K562 (cell line): ENCODE measurements around the gene EDEM1. TPM values are rescaled to one million over a fixed set of nuclear protein-coding genes. Genes with fewer than 3 reads are reported as not detected.

Experiments used
- CTBP1 ChIP-seq: fragments of 450-650 bp; IDR thresholded peaks from 2 replicates; pipeline ENCODE4 v1.6.1; 2016; ENCODE audit warnings: borderline replicate concordance
- E4F1 ChIP-seq: fragments of 250-450 bp; sonication (Bioruptor Pico); IDR thresholded peaks from 2 replicates; pipeline ENCODE4 v1.5.0; 2021; ENCODE audit warnings: mild to moderate bottlenecking, borderline replicate concordance
- ERF ChIP-seq: fragments of 450-650 bp; formaldehyde crosslinking; IDR thresholded peaks from 2 replicates; pipeline ENCODE4 v1.4.0; 2020; ENCODE audit warnings: mild to moderate bottlenecking, mixed read lengths
- GTF2E2 ChIP-seq: fragments of 200-800 bp; sonication (Bioruptor generic); IDR thresholded peaks from 2 replicates; pipeline ENCODE4 v1.6.1; 2016; ENCODE audit warnings: missing genetic modification characterization, missing compliant biosample characterization
- GTF2F1 ChIP-seq: IDR thresholded peaks from 2 replicates; pipeline ENCODE4 v1.6.1; 2011; ENCODE audit warnings: low read depth, low read length, improper control_type of control experiment
- HBP1 ChIP-seq: fragments of 450-650 bp; formaldehyde crosslinking; IDR thresholded peaks from 2 replicates; pipeline ENCODE4 v1.4.0; 2022; ENCODE audit warnings: missing genetic modification characterization
- HNRNPH1 ChIP-seq: fragments of 200-400 bp; formaldehyde crosslinking; optimal IDR thresholded peaks from 2 replicates; pipeline ENCODE3; 2017; ENCODE audit warnings: low read depth, mild to moderate bottlenecking, low read length, moderate library complexity
- KAT7 ChIP-seq: sonication (generic); formaldehyde crosslinking; IDR thresholded peaks from 2 replicates; pipeline ENCODE4 v1.8.0; 2022; ENCODE audit warnings: missing genetic modification reagents, mild to moderate bottlenecking, borderline replicate concordance
- L3MBTL2 ChIP-seq: fragments of 450-650 bp; IDR thresholded peaks from 2 replicates; pipeline ENCODE4 v1.6.1; 2016; ENCODE audit warnings: mild to moderate bottlenecking, moderate library complexity
- PRDM10 ChIP-seq: fragments of 450-650 bp; IDR thresholded peaks from 2 replicates; pipeline ENCODE4 v1.6.1; 2018; ENCODE audit not compliant: partially characterized antibody
- SIN3A ChIP-seq, 2 experiments: fragments of 150-350 bp in 1 of 2; IDR thresholded peaks; 2 replicates each; pipeline ENCODE4 v1.6.1; 2011 to 2016; ENCODE audit warnings: borderline replicate concordance in 2 of 2, low read depth in 2 of 2, low read length in 2 of 2, mild to moderate bottlenecking in 2 of 2, moderate library complexity in 2 of 2; ENCODE audit not compliant: control insufficient read depth in 1 of 2
- SOX6 ChIP-seq: fragments of 450-650 bp; IDR thresholded peaks from 2 replicates; pipeline ENCODE4 v1.6.1; 2014; ENCODE audit warnings: mild to moderate bottlenecking
- STAT5A ChIP-seq: IDR thresholded peaks from 2 replicates; pipeline ENCODE4 v1.6.1; 2012; ENCODE audit warnings: low read length, inconsistent platforms, borderline replicate concordance
- TBP ChIP-seq: optimal IDR thresholded peaks from 2 replicates; pipeline ENCODE3; 2011; ENCODE audit warnings: low read depth, low read length, improper control_type of control experiment
- UBTF ChIP-seq, 2 experiments: IDR thresholded peaks; 2 replicates each; pipeline ENCODE4 v1.6.1; 2012; ENCODE audit warnings: improper control_type of control experiment in 2 of 2, low read depth in 2 of 2, low read length in 2 of 2, borderline replicate concordance in 1 of 2
- polyA plus RNA-seq, 8 experiments: library from polyadenylated mRNA; depleted of rRNA in 4 of 8; stranded (reverse) in 5 of 8; unstranded in 3 of 8; fragments of >200 nt; fragmentation: Nextera tagmentation in 2 of 8; fragmentation: Illumina TruSeq in 1 of 8; extraction: Ambion mirVana in 2 of 8; extraction: Trizol in 1 of 8; gene quantifications; 2 replicates each; pipeline versions ENCODE4 v1.2.1 to v1.2.3, GENCODE V29; 2011 to 2014; ENCODE audit warnings: inconsistent platforms in 1 of 8, missing spikeins in 1 of 8
- total RNA-seq, 7 experiments: library from RNA; depleted of rRNA in 6 of 7; stranded (reverse); fragments of >200 nt in 6 of 7; fragmentation: Illumina TruSeq in 2 of 7; extraction: Trizol in 2 of 7; gene quantifications; 2 replicates each; pipeline versions ENCODE4 v1.2.1 to v1.2.3, GENCODE V29; 2011 to 2021; ENCODE audit warnings: low replicate concordance in 1 of 7

The EDEM1 gene
- total and polyA plus RNA-seq, 9 of the 15 experiments (the other 6 are each of a cell fraction or from before 2014, with no cell fraction given), result 6.2 to 36.7 (median 14.3) TPM

- 0 out of 4 replicates have a peak, but pooled peaks of 1 of the 2 experiments have one; percentile 23 for TF ChIP-seq UBTF (IDR thresholded peaks at IDR 0.05; ENCODE audit: borderline replicate concordance in 1 of 2, low read depth in 2 of 2, low read length in 2 of 2)
- TF ChIP-seq STAT5A, result no peak
- peak; percentile 23 for TF ChIP-seq TBP
- TF ChIP-seq GTF2F1, result no peak
- 0 out of 2 replicates have a peak, but pooled peaks have one; percentile 36 for TF ChIP-seq GTF2E2 (tag)
- peak; percentile 29; the same call in 1 of the 2 replicates for TF ChIP-seq E4F1 (CRISPR knock-in tag)
- TF ChIP-seq HBP1 (CRISPR knock-in tag), result peak; percentile 62; the same call in 1 of the 2 replicates
- peak; percentile 59 for TF ChIP-seq L3MBTL2
- TF ChIP-seq PRDM10, result peak; percentile 79
- TF ChIP-seq CTBP1, result peak; percentile 15; the same call in 1 of the 2 replicates
- TF ChIP-seq SIN3A (IDR thresholded peaks at IDR 0.05; ENCODE audit: borderline replicate concordance in 2 of 2, control insufficient read depth in 1 of 2, low read depth in 2 of 2, low read length in 2 of 2), result no peak
- TF ChIP-seq HNRNPH1, result no peak
- TF ChIP-seq ERF (CRISPR knock-in tag), result no peak
- TF ChIP-seq KAT7 (CRISPR knock-in tag), result peak; percentile 84; the same call in 1 of the 2 replicates
- 0 out of 2 replicates have a peak, but pooled peaks have one; percentile 7 for TF ChIP-seq SOX6
Observed at GRCh38 chr3:5186089-5186857, 1.2 kb upstream of the EDEM1 start (continued).
